Retinal pigment epithelial cell (primary cell): ENCODE results near the gene VAMP7.

Source experiments
- DNase-seq: peaks from one replicate; pipeline ENCODE4 v3.0.0-alpha.2; 2010; ENCODE audit warnings: low read depth
- H3K4me3 ChIP-seq: 2 replicates; pipeline ENCODE4 v1.5.1; 2011; ENCODE audit warnings: mild to moderate bottlenecking, low read length, control low read depth, moderate library complexity
- TF ChIP-seq, protein P1 (sequence below): conservative IDR thresholded peaks from 2 replicates; pipeline ENCODE4 v1.5.1; 2011; ENCODE audit warnings: low read depth, low read length, control low read depth, inconsistent platforms

VAMP7 gene

DNA sequence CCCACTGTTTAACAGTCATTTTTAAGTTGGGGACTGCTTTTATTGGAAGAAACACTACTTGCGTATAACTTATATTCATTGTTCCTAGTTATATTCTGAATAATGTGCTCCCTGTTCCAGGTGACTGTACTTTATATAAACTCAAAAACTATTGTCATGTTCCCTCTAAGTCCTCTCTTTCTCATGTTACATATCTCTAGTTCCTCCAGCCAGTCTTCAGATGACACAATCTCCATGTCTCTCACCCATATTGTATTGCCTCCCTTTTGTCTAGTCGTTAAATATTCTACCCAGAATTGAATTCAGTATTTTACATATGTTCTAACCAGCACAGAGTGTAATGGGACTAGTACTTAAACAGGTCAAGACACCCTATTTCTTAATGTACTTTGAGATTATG lies 5.3 kb downstream of the VAMP7 start:
- no peak overlapping the region for H3K4me3 ChIP-seq
- DNase-seq, result no peak
- TF ChIP-seq, protein P1, sequence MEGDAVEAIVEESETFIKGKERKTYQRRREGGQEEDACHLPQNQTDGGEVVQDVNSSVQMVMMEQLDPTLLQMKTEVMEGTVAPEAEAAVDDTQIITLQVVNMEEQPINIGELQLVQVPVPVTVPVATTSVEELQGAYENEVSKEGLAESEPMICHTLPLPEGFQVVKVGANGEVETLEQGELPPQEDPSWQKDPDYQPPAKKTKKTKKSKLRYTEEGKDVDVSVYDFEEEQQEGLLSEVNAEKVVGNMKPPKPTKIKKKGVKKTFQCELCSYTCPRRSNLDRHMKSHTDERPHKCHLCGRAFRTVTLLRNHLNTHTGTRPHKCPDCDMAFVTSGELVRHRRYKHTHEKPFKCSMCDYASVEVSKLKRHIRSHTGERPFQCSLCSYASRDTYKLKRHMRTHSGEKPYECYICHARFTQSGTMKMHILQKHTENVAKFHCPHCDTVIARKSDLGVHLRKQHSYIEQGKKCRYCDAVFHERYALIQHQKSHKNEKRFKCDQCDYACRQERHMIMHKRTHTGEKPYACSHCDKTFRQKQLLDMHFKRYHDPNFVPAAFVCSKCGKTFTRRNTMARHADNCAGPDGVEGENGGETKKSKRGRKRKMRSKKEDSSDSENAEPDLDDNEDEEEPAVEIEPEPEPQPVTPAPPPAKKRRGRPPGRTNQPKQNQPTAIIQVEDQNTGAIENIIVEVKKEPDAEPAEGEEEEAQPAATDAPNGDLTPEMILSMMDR, result no peak

DNA sequence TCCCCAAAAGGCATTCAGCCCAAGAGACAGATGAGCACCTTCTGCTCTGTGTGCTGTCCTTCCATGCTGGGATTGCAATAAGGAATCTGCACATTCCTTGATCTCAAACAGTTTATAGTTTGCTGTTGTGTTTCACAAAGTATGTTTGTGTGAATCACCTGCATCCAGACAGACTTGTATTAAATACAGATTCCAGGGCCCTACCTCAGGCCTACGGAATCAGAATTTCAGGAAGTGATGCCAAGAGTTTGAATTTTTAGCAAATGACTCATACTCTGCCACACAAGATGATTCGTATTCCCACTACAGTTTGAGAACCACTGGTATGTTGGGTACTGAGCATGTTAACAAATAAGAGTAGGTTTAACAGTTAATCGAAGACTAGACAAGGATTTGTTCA lies 7.0 kb downstream of the VAMP7 start:
- DNase-seq, result peak; percentile 46
- TF ChIP-seq, protein P1, result no peak
- H3K4me3 ChIP-seq, result no peak overlapping the region

DNA sequence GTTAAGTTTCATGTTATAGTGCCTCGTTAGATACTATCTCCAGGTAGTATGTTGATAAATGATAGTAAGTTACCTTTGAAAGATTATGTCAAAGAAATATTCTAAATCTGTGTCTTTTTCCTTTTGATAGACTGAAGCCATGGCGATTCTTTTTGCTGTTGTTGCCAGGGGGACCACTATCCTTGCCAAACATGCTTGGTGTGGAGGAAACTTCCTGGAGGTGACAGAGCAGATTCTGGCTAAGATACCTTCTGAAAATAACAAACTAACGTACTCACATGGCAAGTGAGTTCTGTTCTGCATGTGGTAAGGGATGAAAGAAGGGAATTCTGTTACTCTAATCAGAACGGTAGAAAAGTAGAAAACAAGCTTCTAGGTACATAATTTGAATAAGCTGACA lies 8.2 kb downstream of the VAMP7 start:
- TF ChIP-seq, protein P1, result no peak
- H3K4me3 ChIP-seq, result no peak overlapping the region
- no peak for DNase-seq

DNA sequence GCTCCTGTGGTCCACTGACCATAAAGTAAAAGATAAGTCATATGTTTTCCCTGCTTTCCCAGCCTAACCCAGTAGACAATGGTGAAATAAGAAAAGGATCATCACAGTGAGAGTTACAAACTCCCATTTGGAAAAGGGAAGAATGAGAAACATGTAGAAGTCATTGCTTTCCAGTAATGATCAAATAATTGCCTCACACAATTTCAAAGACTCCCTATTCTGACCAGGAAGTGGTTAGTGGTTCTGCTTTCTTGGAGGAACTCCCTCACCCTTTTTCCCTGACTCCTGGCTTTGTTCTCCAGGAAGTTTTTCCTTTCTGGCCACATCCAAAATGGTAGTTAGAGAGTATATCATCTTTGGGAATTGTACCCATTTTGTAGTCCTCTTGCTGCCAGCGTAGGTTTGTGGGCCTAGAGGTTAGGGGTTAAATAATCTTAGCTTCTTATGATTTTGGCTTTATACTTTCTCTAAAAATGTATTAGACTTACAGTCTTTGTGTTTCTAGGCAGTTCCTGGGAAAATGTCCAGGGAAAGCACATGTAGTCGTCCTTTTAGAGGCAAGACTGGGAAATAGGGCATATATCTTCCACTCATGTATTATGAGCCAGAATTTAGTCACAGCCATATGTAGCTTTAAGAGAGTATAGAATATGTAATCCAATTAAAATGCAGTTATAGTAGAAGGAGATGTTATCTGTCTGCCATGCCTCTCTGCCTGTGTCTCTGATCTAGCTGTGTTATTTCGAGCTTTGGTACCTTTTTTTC lies 10.5 kb downstream of the VAMP7 start:
- TF ChIP-seq, protein P1, result no peak
- no peak for DNase-seq
- no peak overlapping the region for H3K4me3 ChIP-seq

DNA sequence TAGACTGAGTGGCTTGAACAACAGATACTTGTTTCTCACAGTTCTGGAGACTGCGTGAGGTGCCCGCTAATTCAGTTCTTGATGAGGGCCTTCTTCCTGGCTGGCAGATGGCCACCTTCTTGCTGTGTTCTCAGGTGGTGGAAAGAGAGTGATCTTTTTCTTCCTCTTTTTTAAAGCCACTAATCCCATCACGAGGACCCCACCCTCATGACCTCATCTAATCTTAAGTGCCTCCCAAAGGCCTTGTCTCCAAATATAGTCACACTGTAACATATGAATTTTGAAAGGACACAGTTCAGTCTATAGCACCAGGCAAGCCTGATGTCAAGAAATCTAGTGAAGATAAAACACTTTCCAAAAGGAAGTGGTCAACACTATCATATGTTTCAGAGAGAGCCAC lies 12.4 kb downstream of the VAMP7 start:
- no peak overlapping the region for H3K4me3 ChIP-seq
- DNase-seq, result no peak
- TF ChIP-seq, protein P1, result no peak

DNA sequence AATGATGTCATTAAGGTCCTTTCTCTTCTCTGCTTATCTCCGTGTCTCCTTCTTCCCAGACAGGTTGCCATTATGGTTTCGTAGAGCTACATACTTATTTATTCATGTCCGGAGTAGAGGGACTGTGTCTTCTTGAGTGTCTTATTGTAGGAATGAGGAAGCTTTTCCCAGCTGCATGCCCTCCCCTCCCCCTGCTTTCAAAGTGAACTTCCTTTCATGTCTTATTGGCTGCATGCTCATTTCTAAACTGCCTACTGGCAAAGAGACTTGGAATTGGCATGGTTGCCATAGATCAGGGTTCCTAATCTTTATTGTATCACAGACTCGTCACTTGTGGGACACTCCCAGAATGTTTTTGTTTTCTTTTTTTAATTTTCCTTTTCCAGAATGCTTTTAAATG lies 15.4 kb downstream of the VAMP7 start:
- DNase-seq, result no peak
- TF ChIP-seq, protein P1, result no peak
- no peak overlapping the region for H3K4me3 ChIP-seq

DNA sequence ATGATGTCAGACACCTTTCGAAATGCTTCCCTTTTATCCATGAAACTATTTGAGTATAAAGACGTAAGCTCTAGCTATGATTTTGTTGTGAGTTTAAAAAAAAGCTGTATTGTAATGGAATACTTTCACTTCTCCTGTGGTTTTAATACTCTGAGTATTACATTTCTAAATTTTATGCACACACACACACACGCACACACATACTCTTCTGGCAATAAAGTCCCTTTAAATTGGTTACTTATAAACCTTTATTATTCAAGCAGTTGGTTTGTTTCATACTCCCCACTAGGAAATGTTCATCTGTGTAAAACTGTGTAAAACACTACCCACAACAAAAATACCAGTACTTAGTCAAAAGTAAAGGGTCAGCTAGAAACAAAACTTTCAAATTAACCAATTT lies 18.2 kb downstream of the VAMP7 start:
- DNase-seq, result no peak
- TF ChIP-seq, protein P1, result no peak
- H3K4me3 ChIP-seq, result no peak overlapping the region
